ENCODE data around the gene KLF9. TPM values are rescaled to one million over a fixed set of nuclear protein-coding genes. Genes with fewer than 3 reads are reported as not detected.
A peak's percentile ranks its signal among the peaks of the same experiment; 100 is the strongest.

KLF9 gene
- 100 to 1,000 TPM; 129 to 223 (median 206) TPM for total RNA-seq

DNA sequence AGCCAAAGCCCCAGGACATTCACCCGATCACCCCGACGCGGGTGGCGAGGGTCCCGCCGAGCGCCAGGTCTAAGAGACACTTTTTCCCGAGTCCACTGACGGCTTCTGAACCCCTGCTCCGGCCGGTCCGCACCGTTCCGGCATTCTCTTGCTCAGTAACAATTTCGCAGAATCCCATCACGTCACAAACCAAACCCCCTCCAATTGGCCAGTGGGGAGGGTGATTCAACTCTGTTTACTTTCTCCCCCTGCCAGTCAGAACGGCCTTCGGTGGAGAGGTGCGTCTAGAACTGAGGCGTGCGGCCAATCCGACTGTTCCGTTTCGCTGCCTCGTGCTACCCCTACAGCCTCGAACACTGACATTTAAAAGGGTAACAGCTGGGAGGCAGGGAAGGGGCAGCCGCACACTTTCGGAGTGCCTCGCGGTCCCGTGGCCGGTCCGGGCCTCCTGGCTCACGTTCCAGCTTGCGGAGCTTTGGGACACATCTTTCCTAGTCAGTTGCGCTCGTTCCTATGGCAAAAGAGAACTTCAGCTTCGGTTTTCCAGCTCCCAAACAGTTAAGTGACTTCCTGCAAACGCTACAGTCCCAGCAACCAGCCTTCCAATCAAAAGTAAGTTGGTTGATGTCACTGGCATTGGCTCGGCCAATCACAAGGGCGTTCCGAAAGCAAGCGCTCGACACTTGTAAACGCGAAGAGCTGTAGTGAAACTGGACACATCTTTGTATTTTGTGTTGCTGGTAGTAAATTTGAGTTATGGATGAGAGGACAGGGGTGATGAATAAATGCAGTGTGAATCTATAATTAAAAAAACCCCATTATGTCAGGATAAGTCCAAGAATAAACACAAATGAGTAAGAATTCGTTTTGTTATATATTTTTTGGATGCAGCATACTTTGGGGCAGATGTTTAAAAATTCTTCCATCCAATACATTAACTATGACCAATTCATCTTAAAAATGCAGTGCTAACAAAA, at the start of gene KLF9:
Gene KLF9, minus strand, starts transcription at position 859 of the 977 bp plus-strand sequence. CDS start 1,294 bp downstream, outside the sequence.
- Histone ChIP-seq H3K27me3 (no peaks in the 10 kb centered on the region), H3K36me3 (no peaks in the 10 kb centered on the region), H3K4me1 (peaks cover 0 to 11% of the 10 kb centered on the region in 2 donors), H3K9me3 (no peaks in the 10 kb centered on the region), H3K4me3 (peak within 1 kb of the TSS; percentile 79 to 98 (median 98)), H3K27ac (peak within 1 kb of the TSS; percentile 98 to 100)
- intact Hi-C loops (cut with DNase I; ENCODE audit: low total_unique reads): loop anchor here (10.0 kb wide), 1 partner anchor 181 kb away; no protein-coding TSS in a partner anchor
- peak; percentile 97 to 99 (median 98) for TF ChIP-seq POLR2AphosphoS5 (IDR thresholded peaks at IDR 0.05)
- peak; percentile 94 for TF ChIP-seq POLR2A (IDR thresholded peaks at IDR 0.05)
- TF ChIP-seq, protein P1, sequence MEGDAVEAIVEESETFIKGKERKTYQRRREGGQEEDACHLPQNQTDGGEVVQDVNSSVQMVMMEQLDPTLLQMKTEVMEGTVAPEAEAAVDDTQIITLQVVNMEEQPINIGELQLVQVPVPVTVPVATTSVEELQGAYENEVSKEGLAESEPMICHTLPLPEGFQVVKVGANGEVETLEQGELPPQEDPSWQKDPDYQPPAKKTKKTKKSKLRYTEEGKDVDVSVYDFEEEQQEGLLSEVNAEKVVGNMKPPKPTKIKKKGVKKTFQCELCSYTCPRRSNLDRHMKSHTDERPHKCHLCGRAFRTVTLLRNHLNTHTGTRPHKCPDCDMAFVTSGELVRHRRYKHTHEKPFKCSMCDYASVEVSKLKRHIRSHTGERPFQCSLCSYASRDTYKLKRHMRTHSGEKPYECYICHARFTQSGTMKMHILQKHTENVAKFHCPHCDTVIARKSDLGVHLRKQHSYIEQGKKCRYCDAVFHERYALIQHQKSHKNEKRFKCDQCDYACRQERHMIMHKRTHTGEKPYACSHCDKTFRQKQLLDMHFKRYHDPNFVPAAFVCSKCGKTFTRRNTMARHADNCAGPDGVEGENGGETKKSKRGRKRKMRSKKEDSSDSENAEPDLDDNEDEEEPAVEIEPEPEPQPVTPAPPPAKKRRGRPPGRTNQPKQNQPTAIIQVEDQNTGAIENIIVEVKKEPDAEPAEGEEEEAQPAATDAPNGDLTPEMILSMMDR (IDR thresholded peaks at IDR 0.05): peak in 1 of 3 donors; percentile 23
- peak; percentile 93 to 98 for DNase-seq (ENCODE audit: low spot score in 2 of 2)

DNA sequence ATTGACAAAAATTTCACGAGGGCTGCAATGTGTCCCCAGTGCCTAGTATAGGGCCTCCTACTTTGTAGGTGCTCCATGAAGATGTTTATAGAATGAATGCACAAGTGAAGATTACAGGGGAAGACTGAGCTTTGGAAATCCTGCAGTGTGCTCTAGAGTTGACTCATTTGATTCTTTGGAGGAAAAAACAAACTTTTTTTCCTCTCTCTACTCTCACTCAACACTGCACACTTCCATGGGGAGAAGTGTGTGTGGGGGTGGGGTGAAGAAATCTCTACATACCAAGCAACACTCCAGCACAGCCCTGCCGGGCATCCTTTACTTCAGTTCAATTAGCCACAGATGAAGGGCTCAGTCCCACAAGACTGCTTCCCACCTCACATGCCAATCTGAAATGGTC, 49.4 kb upstream of the KLF9 start:
- Histone ChIP-seq H3K27me3 (no peaks in the 10 kb centered on the region), H3K4me3 (no peak overlapping the region), H3K27ac (no peak overlapping the region)

GRCh38 chr9:70462300-70462699, 47.8 kb upstream of the KLF9 start:
- Histone ChIP-seq H3K9me3 (no peaks in the 10 kb centered on the region), H3K4me3 (no peak overlapping the region), H3K36me3 (no peaks in the 10 kb centered on the region), H3K4me1 (no peaks in the 10 kb centered on the region), H3K27me3 (no peaks in the 10 kb centered on the region), H3K27ac (no peak overlapping the region)
- intact Hi-C loops (cut with DNase I; ENCODE audit: low total_unique reads): no loop called here
- no peak for TF ChIP-seq POLR2AphosphoS5 (IDR thresholded peaks at IDR 0.05)
- TF ChIP-seq, protein P1 (IDR thresholded peaks at IDR 0.05): no peak
- no peak for TF ChIP-seq POLR2A (IDR thresholded peaks at IDR 0.05)
- no peak for DNase-seq (ENCODE audit: low spot score in 2 of 2)

More for the DNA sequence above, 49.4 kb upstream of the KLF9 start:
- TF ChIP-seq, protein P1 (IDR thresholded peaks at IDR 0.05): no peak
- no peak for TF ChIP-seq POLR2AphosphoS5 (IDR thresholded peaks at IDR 0.05)
- TF ChIP-seq POLR2A (IDR thresholded peaks at IDR 0.05): no peak
- Histone ChIP-seq H3K9me3 (no peaks in the 10 kb centered on the region), H3K36me3 (no peaks in the 10 kb centered on the region), H3K4me1 (no peaks in the 10 kb centered on the region)
- no peak for DNase-seq (ENCODE audit: low spot score in 2 of 2)
- intact Hi-C loops (cut with DNase I; ENCODE audit: low total_unique reads): no loop called here

DNA sequence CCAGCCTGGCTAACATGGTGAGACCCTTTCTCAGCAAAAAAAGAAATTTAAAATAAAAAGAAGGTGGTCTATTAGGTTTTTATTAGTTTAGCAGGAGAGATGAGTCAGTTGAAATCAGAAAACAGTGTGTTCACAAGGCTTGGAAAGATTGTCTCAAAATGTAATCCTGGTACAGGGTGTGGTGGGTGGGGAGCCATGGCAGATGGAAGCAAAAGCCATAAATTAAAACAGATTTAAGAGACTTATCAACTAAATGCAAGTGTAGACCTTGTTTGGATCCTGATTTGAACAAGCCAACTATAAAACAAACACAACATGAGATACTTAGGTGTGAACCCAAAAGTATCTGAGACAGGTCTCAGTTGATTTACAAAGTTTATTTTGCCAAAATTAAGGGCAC, 42.8 kb upstream of the KLF9 start:
- no peaks in the 10 kb centered on the region for H3K36me3 ChIP-seq
- no peaks in the 10 kb centered on the region for H3K4me1 ChIP-seq
- no peak for DNase-seq (ENCODE audit: low spot score in 2 of 2)
- H3K4me3 ChIP-seq: no peak overlapping the region
- TF ChIP-seq POLR2A (IDR thresholded peaks at IDR 0.05) (no peak), POLR2AphosphoS5 (IDR thresholded peaks at IDR 0.05) (no peak)
- TF ChIP-seq, protein P1 (IDR thresholded peaks at IDR 0.05): no peak
- H3K27me3 ChIP-seq: no peaks in the 10 kb centered on the region
- H3K9me3 ChIP-seq: no peaks in the 10 kb centered on the region
- intact Hi-C loops (cut with DNase I; ENCODE audit: low total_unique reads): no loop called here
- no peak overlapping the region for H3K27ac ChIP-seq
